ENCODE measurements around the gene SORCS1. TPM values are rescaled to one million over a fixed set of nuclear protein-coding genes. Genes with fewer than 3 reads are reported as not detected.

SORCS1 gene
- total and polyA plus RNA-seq, 4 donors: 0.08 to 0.21 (median 0.09) TPM; not detected in 1

DNA sequence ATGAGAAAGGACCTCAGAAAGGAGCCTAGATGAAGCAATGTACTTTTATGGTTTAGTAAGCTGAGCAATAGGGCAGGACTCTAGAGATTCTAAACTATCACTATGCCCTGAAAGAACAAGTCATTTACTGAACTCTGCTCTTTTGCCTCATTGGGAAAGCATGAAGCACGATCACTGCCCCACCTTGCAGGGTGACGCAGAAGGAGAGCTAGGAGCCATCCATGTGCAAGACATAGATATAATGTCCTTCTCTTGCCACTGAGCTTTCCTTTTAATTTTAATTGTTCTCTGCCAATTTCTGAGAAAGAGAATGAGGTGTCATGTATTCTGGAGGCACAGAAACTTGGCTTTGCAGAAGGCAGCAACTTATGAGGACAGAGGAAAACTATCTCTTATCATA, 108.3 kb downstream of the SORCS1 start (continued):
- TF ChIP-seq EGR1 (IDR thresholded peaks at IDR 0.05; ENCODE audit: low read depth in 2 of 2) (no peak), ATF3 (IDR thresholded peaks at IDR 0.05) (peak; percentile 39), FOXA1 (IDR thresholded peaks at IDR 0.05) (no peak), HNF4G (IDR thresholded peaks at IDR 0.05) (peak; percentile 72), JUND (IDR thresholded peaks at IDR 0.05) (peak; percentile 58 to 83), NR2F2 (IDR thresholded peaks at IDR 0.05) (no peak), TAF1 (conservative IDR thresholded peaks at IDR 0.05) (no peak), YY1 (IDR thresholded peaks at IDR 0.05) (peak; percentile 45)
- TF ChIP-seq, protein P1, sequence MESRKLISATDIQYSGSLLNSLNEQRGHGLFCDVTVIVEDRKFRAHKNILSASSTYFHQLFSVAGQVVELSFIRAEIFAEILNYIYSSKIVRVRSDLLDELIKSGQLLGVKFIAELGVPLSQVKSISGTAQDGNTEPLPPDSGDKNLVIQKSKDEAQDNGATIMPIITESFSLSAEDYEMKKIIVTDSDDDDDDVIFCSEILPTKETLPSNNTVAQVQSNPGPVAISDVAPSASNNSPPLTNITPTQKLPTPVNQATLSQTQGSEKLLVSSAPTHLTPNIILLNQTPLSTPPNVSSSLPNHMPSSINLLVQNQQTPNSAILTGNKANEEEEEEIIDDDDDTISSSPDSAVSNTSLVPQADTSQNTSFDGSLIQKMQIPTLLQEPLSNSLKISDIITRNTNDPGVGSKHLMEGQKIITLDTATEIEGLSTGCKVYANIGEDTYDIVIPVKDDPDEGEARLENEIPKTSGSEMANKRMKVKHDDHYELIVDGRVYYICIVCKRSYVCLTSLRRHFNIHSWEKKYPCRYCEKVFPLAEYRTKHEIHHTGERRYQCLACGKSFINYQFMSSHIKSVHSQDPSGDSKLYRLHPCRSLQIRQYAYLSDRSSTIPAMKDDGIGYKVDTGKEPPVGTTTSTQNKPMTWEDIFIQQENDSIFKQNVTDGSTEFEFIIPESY (IDR thresholded peaks at IDR 0.05): peak; percentile 25

DNA sequence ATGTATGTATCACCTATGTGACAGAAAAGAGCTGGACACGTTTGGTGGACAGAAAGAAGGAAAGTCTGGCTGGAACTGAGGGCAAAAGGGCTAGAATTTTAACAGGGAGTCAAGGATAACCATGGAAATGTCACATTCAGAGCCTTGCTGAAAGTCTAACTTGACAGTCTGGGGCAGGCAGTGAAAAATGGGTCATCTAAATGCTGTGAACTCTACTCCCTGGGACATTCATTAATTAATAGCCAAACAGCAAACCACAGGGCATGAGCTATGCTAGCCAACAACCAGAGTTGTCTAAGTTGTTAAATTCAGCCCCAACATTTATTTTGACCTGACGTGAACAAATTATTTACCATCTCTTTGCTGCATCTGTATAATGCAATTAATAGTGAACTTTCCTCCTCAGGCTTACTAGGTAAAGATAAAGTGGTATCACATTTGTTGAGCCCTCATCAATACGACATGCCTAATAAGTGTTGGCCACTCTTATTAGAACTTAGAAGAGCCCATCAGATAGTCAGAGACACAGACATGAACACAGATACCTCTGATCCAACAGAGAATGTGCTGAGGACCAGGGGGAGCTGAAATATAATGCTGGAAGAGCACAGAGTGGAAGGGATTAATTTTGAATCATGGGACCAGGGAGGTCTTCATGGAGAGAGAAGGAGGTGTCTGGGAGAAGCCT, 109.9 kb downstream of the SORCS1 start:
- Histone ChIP-seq H3K4me3 (ENCODE audit: low read depth in 1 of 3, low read length in 3 of 3) (no peak overlapping the region), H3K27ac (ENCODE audit: low read depth in 1 of 2, low read length in 2 of 2) (peak overlapping the region; percentile 76 to 86), H3K36me3 (ENCODE audit: control insufficient read depth in 4 of 4, insufficient read depth in 3 of 4, low read depth in 1 of 4, low read length in 3 of 4) (no peaks in the 10 kb centered on the region), H3K4me1 (ENCODE audit: control insufficient read depth in 4 of 4, insufficient read depth in 4 of 4, low read length in 3 of 4) (peaks cover 2 to 36% (median 29%) of the 10 kb centered on the region in 4 donors), H3K9me3 (ENCODE audit: control insufficient read depth in 4 of 4, low read length in 3 of 4) (no peaks in the 10 kb centered on the region), H3K27me3 (ENCODE audit: control insufficient read depth in 4 of 4, insufficient read depth in 4 of 4, low read length in 3 of 4) (no peaks in the 10 kb centered on the region), H3K9ac (ENCODE audit: low read depth in 1 of 2, low read length in 2 of 2) (peak overlapping the region in 1 of 2 donors; percentile 36)
- WGBS: 31% methylated on average over 3 of the region's 3 CpGs
- DNase-seq (ENCODE audit: low spot score): no peak
- TF ChIP-seq RXRA (IDR thresholded peaks at IDR 0.05) (peak; percentile 88 to 94), SP1 (IDR thresholded peaks at IDR 0.05) (peak; percentile 96), JUND (IDR thresholded peaks at IDR 0.05) (peak; percentile 43 to 73), YY1 (IDR thresholded peaks at IDR 0.05) (peak; percentile 70), RAD21 (IDR thresholded peaks at IDR 0.05) (peak; percentile 47 to 64), CTCF (IDR thresholded peaks at IDR 0.05; ENCODE audit: low read depth, low read length, missing input control) (no peak), TAF1 (conservative IDR thresholded peaks at IDR 0.05) (peak; percentile 41), HNF4G (IDR thresholded peaks at IDR 0.05) (peak; percentile 54), FOXA2 (IDR thresholded peaks at IDR 0.05) (peak; percentile 45), MAX (IDR thresholded peaks at IDR 0.05) (peak; percentile 81), ATF3 (IDR thresholded peaks at IDR 0.05) (peak; percentile 42), GABPA (IDR thresholded peaks at IDR 0.05 in 1 of 2, conservative IDR thresholded peaks at IDR 0.05 in 1 of 2) (no peak), NR2F2 (IDR thresholded peaks at IDR 0.05) (peak; percentile 48), EGR1 (IDR thresholded peaks at IDR 0.05; ENCODE audit: low read depth in 2 of 2) (peak in 1 of 2 donors; percentile 41), HNF4A (conservative IDR thresholded peaks at IDR 0.05) (peak; percentile 93 to 94), FOXA1 (IDR thresholded peaks at IDR 0.05) (no peak)
- TF ChIP-seq, protein P1 (IDR thresholded peaks at IDR 0.05): peak; percentile 67
- TF ChIP-seq, protein P2, sequence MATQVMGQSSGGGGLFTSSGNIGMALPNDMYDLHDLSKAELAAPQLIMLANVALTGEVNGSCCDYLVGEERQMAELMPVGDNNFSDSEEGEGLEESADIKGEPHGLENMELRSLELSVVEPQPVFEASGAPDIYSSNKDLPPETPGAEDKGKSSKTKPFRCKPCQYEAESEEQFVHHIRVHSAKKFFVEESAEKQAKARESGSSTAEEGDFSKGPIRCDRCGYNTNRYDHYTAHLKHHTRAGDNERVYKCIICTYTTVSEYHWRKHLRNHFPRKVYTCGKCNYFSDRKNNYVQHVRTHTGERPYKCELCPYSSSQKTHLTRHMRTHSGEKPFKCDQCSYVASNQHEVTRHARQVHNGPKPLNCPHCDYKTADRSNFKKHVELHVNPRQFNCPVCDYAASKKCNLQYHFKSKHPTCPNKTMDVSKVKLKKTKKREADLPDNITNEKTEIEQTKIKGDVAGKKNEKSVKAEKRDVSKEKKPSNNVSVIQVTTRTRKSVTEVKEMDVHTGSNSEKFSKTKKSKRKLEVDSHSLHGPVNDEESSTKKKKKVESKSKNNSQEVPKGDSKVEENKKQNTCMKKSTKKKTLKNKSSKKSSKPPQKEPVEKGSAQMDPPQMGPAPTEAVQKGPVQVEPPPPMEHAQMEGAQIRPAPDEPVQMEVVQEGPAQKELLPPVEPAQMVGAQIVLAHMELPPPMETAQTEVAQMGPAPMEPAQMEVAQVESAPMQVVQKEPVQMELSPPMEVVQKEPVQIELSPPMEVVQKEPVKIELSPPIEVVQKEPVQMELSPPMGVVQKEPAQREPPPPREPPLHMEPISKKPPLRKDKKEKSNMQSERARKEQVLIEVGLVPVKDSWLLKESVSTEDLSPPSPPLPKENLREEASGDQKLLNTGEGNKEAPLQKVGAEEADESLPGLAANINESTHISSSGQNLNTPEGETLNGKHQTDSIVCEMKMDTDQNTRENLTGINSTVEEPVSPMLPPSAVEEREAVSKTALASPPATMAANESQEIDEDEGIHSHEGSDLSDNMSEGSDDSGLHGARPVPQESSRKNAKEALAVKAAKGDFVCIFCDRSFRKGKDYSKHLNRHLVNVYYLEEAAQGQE (IDR thresholded peaks at IDR 0.05): peak; percentile 73
